ENCODE measurements around the gene ETF1.

ETF1 gene

DNA sequence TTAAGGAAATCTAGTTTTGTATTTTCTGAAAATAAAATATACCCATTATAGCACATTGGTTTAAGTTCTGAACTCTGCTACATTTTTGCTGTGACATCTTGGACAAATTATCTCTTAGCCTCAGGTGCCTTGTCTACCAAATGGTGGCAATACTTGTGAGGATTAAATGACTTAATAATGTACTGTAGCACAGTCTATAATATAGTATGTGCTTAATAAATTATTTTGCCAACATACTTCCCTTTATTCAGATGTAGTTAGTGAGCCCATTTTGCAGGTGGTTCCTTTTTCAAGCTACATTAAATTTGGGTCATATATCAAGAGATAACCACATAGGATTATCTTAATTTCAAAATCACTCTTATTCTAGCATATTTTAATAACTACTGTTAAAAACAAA is 3.2 kb downstream of the ETF1 start:
- H3K27me3 ChIP-seq (ENCODE audit: insufficient read depth, poor library complexity, severe bottlenecking) = no peaks in the 10 kb centered on the region
- peaks cover 66% of the 10 kb centered on the region for H3K36me3 ChIP-seq (ENCODE audit: low read depth)
- ATAC-seq (ENCODE audit: low read depth) (no peak), DNase-seq (ENCODE audit: low spot score) (no peak)
- TF ChIP-seq, protein P1, sequence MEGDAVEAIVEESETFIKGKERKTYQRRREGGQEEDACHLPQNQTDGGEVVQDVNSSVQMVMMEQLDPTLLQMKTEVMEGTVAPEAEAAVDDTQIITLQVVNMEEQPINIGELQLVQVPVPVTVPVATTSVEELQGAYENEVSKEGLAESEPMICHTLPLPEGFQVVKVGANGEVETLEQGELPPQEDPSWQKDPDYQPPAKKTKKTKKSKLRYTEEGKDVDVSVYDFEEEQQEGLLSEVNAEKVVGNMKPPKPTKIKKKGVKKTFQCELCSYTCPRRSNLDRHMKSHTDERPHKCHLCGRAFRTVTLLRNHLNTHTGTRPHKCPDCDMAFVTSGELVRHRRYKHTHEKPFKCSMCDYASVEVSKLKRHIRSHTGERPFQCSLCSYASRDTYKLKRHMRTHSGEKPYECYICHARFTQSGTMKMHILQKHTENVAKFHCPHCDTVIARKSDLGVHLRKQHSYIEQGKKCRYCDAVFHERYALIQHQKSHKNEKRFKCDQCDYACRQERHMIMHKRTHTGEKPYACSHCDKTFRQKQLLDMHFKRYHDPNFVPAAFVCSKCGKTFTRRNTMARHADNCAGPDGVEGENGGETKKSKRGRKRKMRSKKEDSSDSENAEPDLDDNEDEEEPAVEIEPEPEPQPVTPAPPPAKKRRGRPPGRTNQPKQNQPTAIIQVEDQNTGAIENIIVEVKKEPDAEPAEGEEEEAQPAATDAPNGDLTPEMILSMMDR (IDR thresholded peaks at IDR 0.05; ENCODE audit: poor library complexity, severe bottlenecking) = no peak
- H3K27ac ChIP-seq (ENCODE audit: poor library complexity, severe bottlenecking) = no peak overlapping the region
- H3K4me1 ChIP-seq (ENCODE audit: insufficient read depth, poor library complexity, severe bottlenecking) = peaks cover 25% of the 10 kb centered on the region
- no peak overlapping the region for H3K4me3 ChIP-seq (ENCODE audit: severe bottlenecking)
- no peaks in the 10 kb centered on the region for H3K9me3 ChIP-seq (ENCODE audit: severe bottlenecking)

DNA sequence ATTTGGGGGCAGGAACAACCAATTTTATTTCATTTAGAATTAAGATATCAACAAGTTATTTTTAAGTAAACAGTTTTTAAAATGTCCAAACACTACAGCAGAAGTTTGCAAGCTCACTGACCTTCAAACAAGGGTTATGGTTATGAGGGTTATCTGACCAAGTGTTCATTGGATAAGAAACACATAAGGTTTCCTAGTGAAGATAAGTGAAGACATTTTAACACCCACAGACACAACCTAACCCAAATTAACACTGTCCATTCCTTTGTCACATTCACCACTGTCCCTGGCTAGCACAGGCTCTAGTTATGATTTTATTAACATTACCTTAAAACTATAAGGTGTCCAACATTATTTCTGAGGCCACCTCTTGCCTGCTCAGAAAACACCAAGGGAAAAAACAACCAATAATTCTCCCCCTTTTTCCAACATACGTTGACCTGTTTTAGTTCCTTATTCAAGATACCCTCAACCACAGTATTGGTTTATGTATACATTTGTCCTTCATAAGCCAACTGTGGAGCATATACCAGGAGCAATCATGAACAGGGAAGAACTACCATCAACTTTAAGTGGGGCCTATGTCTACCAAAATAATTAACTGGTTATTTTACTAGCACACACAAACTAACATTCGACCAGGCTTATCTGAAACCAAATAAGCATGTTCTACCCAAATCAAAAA is 4.0 kb downstream of the ETF1 start:
- H3K27me3 ChIP-seq (ENCODE audit: insufficient read depth, poor library complexity, severe bottlenecking) = no peaks in the 10 kb centered on the region
- H3K36me3 ChIP-seq (ENCODE audit: low read depth) = peaks cover 73% of the 10 kb centered on the region
- TF ChIP-seq, protein P1 (IDR thresholded peaks at IDR 0.05; ENCODE audit: poor library complexity, severe bottlenecking) = no peak
- no peak overlapping the region for H3K27ac ChIP-seq (ENCODE audit: poor library complexity, severe bottlenecking)
- H3K9me3 ChIP-seq (ENCODE audit: severe bottlenecking) = no peaks in the 10 kb centered on the region
- no peak for DNase-seq (ENCODE audit: low spot score)
- ATAC-seq (ENCODE audit: low read depth) = no peak
- H3K4me1 ChIP-seq (ENCODE audit: insufficient read depth, poor library complexity, severe bottlenecking) = peaks cover 24% of the 10 kb centered on the region
- H3K4me3 ChIP-seq (ENCODE audit: severe bottlenecking) = no peak overlapping the region

DNA sequence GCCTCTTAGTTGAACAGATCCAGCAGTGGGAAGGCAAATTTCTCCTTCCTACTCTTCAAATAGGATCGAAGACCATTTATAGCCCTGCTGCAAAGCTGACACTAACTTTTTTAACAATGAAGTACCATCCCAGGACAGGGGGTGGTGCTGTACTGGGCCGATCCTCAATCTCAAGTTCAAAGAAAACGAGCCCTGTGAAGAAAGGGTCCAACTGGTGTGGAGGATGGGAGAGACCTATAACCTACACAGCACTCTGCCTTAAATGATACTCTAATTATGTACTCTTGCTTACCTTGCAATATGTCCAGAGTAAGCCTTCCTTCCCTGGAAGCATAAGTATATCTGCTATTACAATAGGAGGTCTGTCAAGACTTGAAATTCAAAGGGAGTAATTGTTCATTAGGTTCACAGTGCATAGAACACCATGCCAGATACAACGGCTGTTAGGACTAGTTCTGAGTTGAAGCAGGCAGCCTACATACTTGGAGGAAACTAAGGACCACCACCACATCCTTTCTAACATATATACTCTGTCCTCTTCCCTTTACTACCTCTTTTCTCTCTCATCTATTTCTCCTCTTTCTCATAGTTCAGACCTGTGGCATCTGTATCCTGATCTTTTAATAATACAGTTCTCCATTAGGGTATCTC is 6.2 kb downstream of the ETF1 start:
- Histone ChIP-seq H3K27ac (ENCODE audit: poor library complexity, severe bottlenecking) (no peak overlapping the region), H3K36me3 (ENCODE audit: low read depth) (peaks cover 85% of the 10 kb centered on the region), H3K4me3 (ENCODE audit: severe bottlenecking) (no peak overlapping the region), H3K27me3 (ENCODE audit: insufficient read depth, poor library complexity, severe bottlenecking) (no peaks in the 10 kb centered on the region), H3K9me3 (ENCODE audit: severe bottlenecking) (no peaks in the 10 kb centered on the region), H3K4me1 (ENCODE audit: insufficient read depth, poor library complexity, severe bottlenecking) (peaks cover 24% of the 10 kb centered on the region)
- DNase-seq (ENCODE audit: low spot score) = no peak
- peak; percentile 62 for ATAC-seq (ENCODE audit: low read depth)
- TF ChIP-seq, protein P1 (IDR thresholded peaks at IDR 0.05; ENCODE audit: poor library complexity, severe bottlenecking) = peak; percentile 32

DNA sequence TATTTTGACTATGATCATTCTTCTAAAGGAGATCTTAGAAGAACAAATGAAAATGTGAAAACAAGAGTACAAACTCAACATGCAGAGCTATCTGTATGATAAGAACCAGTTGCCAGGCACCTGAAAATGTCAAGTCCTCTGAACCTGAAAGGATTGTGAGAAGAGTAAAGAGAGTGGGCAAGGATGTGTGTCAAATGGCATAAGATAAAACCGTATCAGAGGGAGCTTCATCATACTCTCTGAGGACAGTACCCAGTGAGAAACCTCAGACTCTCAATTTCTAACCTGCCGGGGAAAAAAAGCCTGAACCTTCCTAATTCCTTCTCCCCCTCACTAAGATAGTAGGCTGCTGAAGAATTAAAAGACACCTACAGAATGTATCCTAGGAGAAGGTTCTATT is 6.8 kb downstream of the ETF1 start:
- Histone ChIP-seq H3K27ac (ENCODE audit: poor library complexity, severe bottlenecking) (no peak overlapping the region), H3K4me3 (ENCODE audit: severe bottlenecking) (no peak overlapping the region), H3K4me1 (ENCODE audit: insufficient read depth, poor library complexity, severe bottlenecking) (peaks cover 20% of the 10 kb centered on the region), H3K36me3 (ENCODE audit: low read depth) (peaks cover 83% of the 10 kb centered on the region), H3K27me3 (ENCODE audit: insufficient read depth, poor library complexity, severe bottlenecking) (no peaks in the 10 kb centered on the region), H3K9me3 (ENCODE audit: severe bottlenecking) (no peaks in the 10 kb centered on the region)
- ATAC-seq (ENCODE audit: low read depth) = no peak
- TF ChIP-seq, protein P1 (IDR thresholded peaks at IDR 0.05; ENCODE audit: poor library complexity, severe bottlenecking) = no peak
- no peak for DNase-seq (ENCODE audit: low spot score)

Data from RWPE2 (cell line).